ENCODE measurements around the gene LILRB3. TPM values are rescaled to one million over a fixed set of nuclear protein-coding genes. Genes with fewer than 3 reads are reported as not detected.
"Not testable (repeated sequence)": the region's sequence is repeated elsewhere in the genome, so short reads cannot be mapped to it uniquely, and the experiment has no call there.

Gene LILRB3
- total and polyA plus RNA-seq, 2 of the 4 experiments (the other 2 are of a cell fraction) = not detected

DNA sequence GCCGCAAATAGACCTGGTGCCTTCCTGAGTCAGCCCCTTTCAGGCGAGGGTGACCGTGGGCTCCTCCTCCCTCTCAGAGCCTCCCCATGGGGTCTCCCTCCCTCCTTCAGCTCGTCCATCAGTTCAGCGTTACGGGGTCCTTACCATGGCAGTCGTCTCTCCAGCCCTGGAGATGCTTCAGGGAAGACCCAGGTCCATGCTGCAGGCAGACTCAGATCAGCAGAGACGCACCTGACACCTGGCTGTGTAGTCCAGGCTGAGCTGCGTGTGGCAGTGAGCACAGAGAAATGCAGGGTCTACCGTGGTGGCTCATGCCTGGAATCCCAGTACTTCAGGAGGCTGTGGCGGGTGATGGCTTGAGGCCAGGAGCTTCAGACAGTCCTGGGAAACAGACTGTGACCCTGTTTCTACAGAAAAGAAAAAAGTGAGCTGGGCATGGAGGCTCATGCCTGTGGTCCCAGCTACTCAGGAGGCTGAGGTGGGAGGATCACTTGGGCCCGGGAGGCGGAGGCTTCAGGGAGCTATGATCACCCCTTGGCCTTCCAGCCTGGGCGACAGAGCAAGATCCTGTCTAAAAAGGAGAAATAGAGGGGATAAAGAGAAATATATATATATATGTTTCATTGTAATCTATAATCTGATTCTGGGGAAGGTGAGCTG, 600 bp upstream of the LILRB3 start:
- H3K27ac ChIP-seq (ENCODE audit: insufficient read depth, low read length); H2BK120ac ChIP-seq (ENCODE audit: low read depth, low read length); H2AFZ ChIP-seq (replicated peaks; ENCODE audit: low read length, poor library complexity); ATAC-seq (ENCODE audit: low read depth); H3K4me3 ChIP-seq (ENCODE audit: insufficient read depth, low read depth, low read length); H2BK15ac ChIP-seq (ENCODE audit: low read depth, low read length); H3K23ac ChIP-seq (ENCODE audit: low read depth, low read length); H3K9me1 ChIP-seq (ENCODE audit: insufficient read depth, low read length); H3K27me3 ChIP-seq (ENCODE audit: control insufficient read depth, insufficient read depth, low read length); H3K36me3 ChIP-seq (ENCODE audit: control insufficient read depth, insufficient read depth, low read length); H3K4me2 ChIP-seq (ENCODE audit: low read depth, low read length); dilution Hi-C loops (cut with HindIII; ENCODE audit: low sequenced_read_pairs, unreplicated experiment); H4K91ac ChIP-seq (ENCODE audit: insufficient read depth, low read depth, low read length); H3K4me1 ChIP-seq (ENCODE audit: control insufficient read depth, insufficient read depth, low read length); H3K4ac ChIP-seq (ENCODE audit: low read depth, low read length); H2BK20ac ChIP-seq (ENCODE audit: low read depth, low read length); H3K79me1 ChIP-seq (ENCODE audit: low read depth in 1 of 2, low read length in 2 of 2); H4K8ac ChIP-seq (ENCODE audit: low read depth in 2 of 2, low read length in 2 of 2); H4K20me1 ChIP-seq (ENCODE audit: insufficient read depth, low read length); H3K9ac ChIP-seq (ENCODE audit: low read depth, low read length); in situ Hi-C loops (cut with MboI; ENCODE audit: low sequenced_read_pairs); H2AK5ac ChIP-seq (ENCODE audit: low read depth, low read length); H3K56ac ChIP-seq (ENCODE audit: extremely low read depth, insufficient read depth, low read length); DNase-seq; POLR2A ChIA-PET (ENCODE audit: unreplicated experiment); H3K14ac ChIP-seq (replicated peaks; ENCODE audit: low read depth, low read length); BruUV-seq (replicated peaks); H2BK5ac ChIP-seq (ENCODE audit: low read depth, low read length, poor library complexity, severe bottlenecking); H4K5ac ChIP-seq (ENCODE audit: low read depth, low read length); H3K18ac ChIP-seq (ENCODE audit: low read depth, low read length); H3K9me3 ChIP-seq (ENCODE audit: control insufficient read depth, insufficient read depth, low read length); intact Hi-C loops (cut with micrococcal nuclease); H2AK9ac ChIP-seq (replicated peaks; ENCODE audit: low read depth, low read length, poor library complexity): not testable (repeated sequence)
- 33% methylated on average over 9 of the region's 14 CpGs; no CpG with 5 or more reads in 1 of the 2 experiments for WGBS, 2 experiments (ENCODE audit: extremely low coverage in 2 of 2, insufficient read length in 1 of 2)
- CTCF ChIA-PET = interaction anchor here (1.2 kb wide), 1 partner anchor 9 kb away, joined by 3 read pairs; no protein-coding TSS in a partner anchor

DNA sequence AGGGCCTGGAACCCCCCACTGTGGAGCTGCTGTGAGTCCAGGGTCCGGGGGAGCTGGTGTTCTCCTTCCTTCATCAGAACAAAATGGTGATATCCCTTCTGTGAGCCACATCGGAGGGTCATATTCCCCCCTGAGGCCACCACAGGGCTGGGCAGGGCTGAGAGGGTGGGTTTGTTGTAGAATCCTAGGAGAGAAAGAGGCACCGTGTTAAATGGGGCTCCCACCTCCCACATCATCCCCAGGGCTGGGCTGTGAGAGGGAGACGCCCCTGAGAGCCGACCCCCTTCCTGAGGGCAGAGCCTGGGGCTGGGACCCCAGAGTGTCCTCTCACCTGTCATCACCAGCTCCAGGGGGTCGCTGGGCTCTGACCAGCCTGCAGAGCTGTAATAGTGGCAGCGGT, 860 bp downstream of the LILRB3 start:
- BruUV-seq (replicated peaks); in situ Hi-C loops (cut with MboI; ENCODE audit: low sequenced_read_pairs); H2BK20ac ChIP-seq (ENCODE audit: low read depth, low read length): not testable (repeated sequence)

More for the DNA sequence above, 860 bp downstream of the LILRB3 start:
- WGBS, 2 experiments (ENCODE audit: extremely low coverage in 2 of 2, insufficient read length in 1 of 2) = no CpG with 5 or more reads among the region's 7 CpGs
- CTCF ChIA-PET; H3K14ac ChIP-seq (replicated peaks; ENCODE audit: low read depth, low read length); H3K9ac ChIP-seq (ENCODE audit: low read depth, low read length); H4K5ac ChIP-seq (ENCODE audit: low read depth, low read length); H3K4me1 ChIP-seq (ENCODE audit: control insufficient read depth, insufficient read depth, low read length); H4K8ac ChIP-seq (ENCODE audit: low read depth in 2 of 2, low read length in 2 of 2); H4K20me1 ChIP-seq (ENCODE audit: insufficient read depth, low read length); H3K27me3 ChIP-seq (ENCODE audit: control insufficient read depth, insufficient read depth, low read length); DNase-seq; H3K4ac ChIP-seq (ENCODE audit: low read depth, low read length); POLR2A ChIA-PET (ENCODE audit: unreplicated experiment); H3K56ac ChIP-seq (ENCODE audit: extremely low read depth, insufficient read depth, low read length); H3K27ac ChIP-seq (ENCODE audit: insufficient read depth, low read length); H3K4me3 ChIP-seq (ENCODE audit: insufficient read depth, low read depth, low read length); ATAC-seq (ENCODE audit: low read depth); H3K9me3 ChIP-seq (ENCODE audit: control insufficient read depth, insufficient read depth, low read length); H3K9me1 ChIP-seq (ENCODE audit: insufficient read depth, low read length); H3K4me2 ChIP-seq (ENCODE audit: low read depth, low read length); H2AFZ ChIP-seq (replicated peaks; ENCODE audit: low read length, poor library complexity); H3K79me1 ChIP-seq (ENCODE audit: low read depth in 1 of 2, low read length in 2 of 2); H4K91ac ChIP-seq (ENCODE audit: insufficient read depth, low read depth, low read length); H2BK5ac ChIP-seq (ENCODE audit: low read depth, low read length, poor library complexity, severe bottlenecking); H2BK15ac ChIP-seq (ENCODE audit: low read depth, low read length); H2BK120ac ChIP-seq (ENCODE audit: low read depth, low read length); intact Hi-C loops (cut with micrococcal nuclease); H2AK9ac ChIP-seq (replicated peaks; ENCODE audit: low read depth, low read length, poor library complexity); H3K23ac ChIP-seq (ENCODE audit: low read depth, low read length); H2AK5ac ChIP-seq (ENCODE audit: low read depth, low read length); H3K18ac ChIP-seq (ENCODE audit: low read depth, low read length); dilution Hi-C loops (cut with HindIII; ENCODE audit: low sequenced_read_pairs, unreplicated experiment); H3K36me3 ChIP-seq (ENCODE audit: control insufficient read depth, insufficient read depth, low read length): not testable (repeated sequence)
